ENCODE measurements around the gene CLRN1.

The CLRN1 gene

DNA sequence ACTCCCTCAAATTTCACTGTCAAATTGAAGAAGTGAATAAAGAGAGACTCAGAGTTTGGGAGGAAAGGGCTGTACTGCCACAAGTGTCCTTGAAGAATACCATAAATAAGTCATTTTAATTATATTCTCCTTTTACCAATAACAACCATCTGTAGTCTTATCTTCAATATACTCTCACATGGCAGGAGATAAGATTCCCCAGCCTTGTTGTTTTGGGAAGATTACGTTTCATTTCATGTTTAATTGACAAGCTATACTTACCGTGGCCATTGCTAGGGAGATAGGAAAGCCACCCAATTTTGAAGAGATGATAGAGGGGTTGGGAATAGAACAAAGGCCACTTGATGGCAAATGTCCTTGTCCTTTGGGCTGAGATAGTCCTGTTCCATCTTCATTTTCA lies 69.5 kb downstream of the CLRN1 start:
- TF ChIP-seq, protein P1, sequence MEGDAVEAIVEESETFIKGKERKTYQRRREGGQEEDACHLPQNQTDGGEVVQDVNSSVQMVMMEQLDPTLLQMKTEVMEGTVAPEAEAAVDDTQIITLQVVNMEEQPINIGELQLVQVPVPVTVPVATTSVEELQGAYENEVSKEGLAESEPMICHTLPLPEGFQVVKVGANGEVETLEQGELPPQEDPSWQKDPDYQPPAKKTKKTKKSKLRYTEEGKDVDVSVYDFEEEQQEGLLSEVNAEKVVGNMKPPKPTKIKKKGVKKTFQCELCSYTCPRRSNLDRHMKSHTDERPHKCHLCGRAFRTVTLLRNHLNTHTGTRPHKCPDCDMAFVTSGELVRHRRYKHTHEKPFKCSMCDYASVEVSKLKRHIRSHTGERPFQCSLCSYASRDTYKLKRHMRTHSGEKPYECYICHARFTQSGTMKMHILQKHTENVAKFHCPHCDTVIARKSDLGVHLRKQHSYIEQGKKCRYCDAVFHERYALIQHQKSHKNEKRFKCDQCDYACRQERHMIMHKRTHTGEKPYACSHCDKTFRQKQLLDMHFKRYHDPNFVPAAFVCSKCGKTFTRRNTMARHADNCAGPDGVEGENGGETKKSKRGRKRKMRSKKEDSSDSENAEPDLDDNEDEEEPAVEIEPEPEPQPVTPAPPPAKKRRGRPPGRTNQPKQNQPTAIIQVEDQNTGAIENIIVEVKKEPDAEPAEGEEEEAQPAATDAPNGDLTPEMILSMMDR (conservative IDR thresholded peaks at IDR 0.05): no peak
- no peak overlapping the region for H3K27ac ChIP-seq

DNA sequence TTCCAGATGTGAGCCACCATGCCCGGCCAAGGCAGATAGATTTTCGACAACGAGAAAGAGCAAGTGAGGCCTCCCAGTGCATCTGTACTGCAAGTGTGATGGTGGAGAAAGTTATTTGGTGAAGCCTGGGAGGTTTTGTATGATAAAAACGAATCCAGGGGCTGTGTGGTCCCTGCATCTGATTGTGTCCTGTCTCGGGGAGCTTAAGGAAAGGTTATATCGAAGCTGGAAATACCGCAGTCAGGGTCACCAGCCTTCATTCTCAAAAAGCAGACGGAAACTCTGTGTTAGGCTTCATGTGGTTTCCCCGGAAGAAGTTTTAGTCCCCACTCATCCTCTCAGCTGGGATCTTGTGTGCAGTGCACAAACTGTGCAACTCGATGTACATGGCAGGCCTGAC lies 70.7 kb downstream of the CLRN1 start:
- H3K27ac ChIP-seq: no peak overlapping the region
- TF ChIP-seq, protein P1 (conservative IDR thresholded peaks at IDR 0.05): no peak

DNA sequence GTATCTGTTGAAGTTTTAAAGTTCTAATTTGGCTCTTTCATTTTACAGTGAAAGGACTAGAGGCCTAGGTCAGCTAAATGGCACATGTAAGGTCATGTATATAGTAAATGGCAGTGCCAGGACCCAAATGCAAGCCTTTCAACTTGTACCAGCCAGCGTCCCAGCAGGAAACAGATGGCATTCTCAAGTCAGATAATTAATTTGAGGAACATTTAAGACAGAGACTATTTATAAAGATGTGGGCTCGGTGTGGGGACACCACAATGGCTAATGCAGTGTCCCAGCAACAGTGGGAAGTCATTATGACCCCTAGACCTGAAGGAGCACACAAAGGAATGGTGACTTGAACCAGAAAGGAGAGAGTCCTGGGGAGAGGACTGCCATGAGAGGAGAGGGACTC lies 73.4 kb downstream of the CLRN1 start:
- H3K27ac ChIP-seq: no peak overlapping the region

DNA sequence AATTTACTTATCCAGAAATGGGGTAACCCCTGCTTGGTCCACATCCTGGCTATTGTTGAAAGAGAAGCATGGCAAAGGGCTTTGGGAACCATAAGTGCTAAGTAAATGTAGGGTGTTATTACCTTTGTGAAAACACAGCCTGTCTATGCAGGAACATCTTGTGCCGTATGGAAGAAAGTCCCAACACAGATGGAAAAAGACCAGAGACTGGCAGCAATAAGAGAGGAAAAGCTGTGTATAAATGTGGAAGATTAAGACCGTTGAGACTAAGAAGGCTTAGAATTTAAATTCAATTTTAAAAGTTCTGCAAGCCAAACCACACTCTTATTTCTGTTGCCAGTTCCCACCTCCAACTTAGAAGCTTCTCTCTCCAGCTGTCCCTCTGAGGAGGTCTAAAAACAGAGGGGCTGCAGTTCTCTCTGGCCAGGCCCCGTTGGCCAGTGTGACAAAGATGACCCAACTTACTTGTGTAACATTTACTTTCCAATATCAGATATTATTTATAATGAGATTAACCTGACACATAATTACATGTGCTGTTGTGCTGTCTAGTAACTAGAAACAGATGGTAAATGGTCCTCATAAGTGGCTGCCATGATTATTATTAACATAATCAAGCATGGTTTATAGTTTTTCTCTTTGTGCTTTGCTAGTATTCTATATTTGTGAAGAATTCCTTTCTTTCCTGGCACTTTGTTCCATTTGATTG lies 74.3 kb downstream of the CLRN1 start:
- TF ChIP-seq, protein P1 (conservative IDR thresholded peaks at IDR 0.05): no peak
- H3K27ac ChIP-seq: no peak overlapping the region

More for the DNA sequence above, 73.4 kb downstream of the CLRN1 start:
- TF ChIP-seq, protein P1 (conservative IDR thresholded peaks at IDR 0.05): no peak

DNA sequence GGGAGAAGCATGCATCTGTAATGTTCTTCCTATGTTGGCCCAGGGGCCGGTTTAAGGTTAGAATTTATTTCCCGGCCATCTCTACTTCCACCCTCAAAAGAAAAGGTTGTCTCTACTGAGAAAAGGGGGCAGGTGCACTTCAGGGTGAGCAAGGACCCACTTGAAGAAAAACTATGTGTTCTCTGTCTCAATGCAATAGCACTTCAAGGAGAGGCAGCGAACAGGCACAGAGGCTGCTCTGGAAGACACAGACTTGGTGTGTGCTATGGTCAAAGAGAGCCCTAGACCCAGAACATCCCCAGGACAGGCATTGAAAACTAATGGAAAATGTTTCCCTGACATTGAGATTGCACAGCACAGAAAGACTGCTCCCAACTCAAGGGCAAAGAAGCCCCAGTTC lies 74.9 kb downstream of the CLRN1 start:
- H3K27ac ChIP-seq: no peak overlapping the region
- TF ChIP-seq, protein P1 (conservative IDR thresholded peaks at IDR 0.05): no peak

DNA sequence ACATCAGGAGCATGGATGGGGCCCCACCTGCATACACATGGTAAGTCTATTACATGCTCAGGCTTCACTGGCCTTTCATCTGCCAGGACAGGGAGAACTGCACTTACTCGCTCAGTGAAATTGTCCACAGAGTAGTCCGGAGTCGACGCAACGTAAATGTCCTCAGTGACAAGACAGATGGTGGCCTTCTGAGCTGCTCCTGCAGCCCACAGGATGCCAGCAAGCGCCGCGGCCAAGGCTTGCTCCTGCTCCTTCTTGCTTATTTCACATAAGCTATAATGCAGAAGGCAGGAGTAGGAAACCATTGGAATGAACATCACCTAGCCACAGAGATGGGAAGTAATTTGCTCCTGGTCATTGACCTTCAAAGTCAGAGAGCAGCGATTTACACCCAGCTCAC lies 81.7 kb downstream of the CLRN1 start:
- TF ChIP-seq, protein P1 (conservative IDR thresholded peaks at IDR 0.05): no peak

DNA sequence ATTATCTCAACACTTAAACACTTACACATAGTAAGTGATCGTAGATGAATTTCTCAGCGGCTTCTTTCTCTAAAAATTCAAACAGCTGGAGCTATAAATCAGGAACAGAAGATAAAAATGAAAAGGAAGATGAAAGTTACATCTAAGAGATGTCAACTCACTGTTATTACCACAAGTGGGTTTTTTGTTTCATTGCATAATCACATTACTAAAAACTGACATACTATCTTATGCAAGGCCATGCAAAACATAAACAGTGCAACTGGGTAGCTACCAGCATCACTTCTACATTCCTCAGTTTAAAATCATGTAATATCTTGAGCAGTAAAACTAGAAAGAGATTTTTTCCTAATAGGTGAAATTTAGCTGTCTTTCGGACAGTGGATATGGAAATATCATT lies 82.2 kb downstream of the CLRN1 start:
- H3K27ac ChIP-seq: no peak overlapping the region
- TF ChIP-seq, protein P1 (conservative IDR thresholded peaks at IDR 0.05): no peak

More for the DNA sequence above, 81.7 kb downstream of the CLRN1 start:
- no peak overlapping the region for H3K27ac ChIP-seq
